Stimulated activated CD8-positive, alpha-beta memory T cell treated with anti-CD3 and anti-CD28 coated beads, Interleukin-15, amount 100 ng/mL, for 4 hours (primary cell): ENCODE data around the gene OPRM1.
"Not testable (repeated sequence)": the region's sequence is repeated elsewhere in the genome, so short reads cannot be mapped to it uniquely, and the experiment has no call there.

Experiments used
- DNase-seq, 2 donors: peaks; one replicate each; pipeline ENCODE4 v3.0.0-alpha.2; 2020; ENCODE audit warnings: low read depth in 2 of 2

The OPRM1 gene

DNA sequence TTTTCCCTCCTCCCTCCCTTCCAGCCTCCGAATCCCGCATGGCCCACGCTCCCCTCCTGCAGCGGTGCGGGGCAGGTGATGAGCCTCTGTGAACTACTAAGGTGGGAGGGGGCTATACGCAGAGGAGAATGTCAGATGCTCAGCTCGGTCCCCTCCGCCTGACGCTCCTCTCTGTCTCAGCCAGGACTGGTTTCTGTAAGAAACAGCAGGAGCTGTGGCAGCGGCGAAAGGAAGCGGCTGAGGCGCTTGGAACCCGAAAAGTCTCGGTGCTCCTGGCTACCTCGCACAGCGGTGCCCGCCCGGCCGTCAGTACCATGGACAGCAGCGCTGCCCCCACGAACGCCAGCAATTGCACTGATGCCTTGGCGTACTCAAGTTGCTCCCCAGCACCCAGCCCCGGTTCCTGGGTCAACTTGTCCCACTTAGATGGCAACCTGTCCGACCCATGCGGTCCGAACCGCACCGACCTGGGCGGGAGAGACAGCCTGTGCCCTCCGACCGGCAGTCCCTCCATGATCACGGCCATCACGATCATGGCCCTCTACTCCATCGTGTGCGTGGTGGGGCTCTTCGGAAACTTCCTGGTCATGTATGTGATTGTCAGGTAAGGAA lies at the start of gene OPRM1:
Gene OPRM1, plus strand, starts transcription at position 10 of the 612 bp plus-strand sequence. Its CDS starts 305 bp downstream, at position 315.
- DNase-seq = no peak

DNA sequence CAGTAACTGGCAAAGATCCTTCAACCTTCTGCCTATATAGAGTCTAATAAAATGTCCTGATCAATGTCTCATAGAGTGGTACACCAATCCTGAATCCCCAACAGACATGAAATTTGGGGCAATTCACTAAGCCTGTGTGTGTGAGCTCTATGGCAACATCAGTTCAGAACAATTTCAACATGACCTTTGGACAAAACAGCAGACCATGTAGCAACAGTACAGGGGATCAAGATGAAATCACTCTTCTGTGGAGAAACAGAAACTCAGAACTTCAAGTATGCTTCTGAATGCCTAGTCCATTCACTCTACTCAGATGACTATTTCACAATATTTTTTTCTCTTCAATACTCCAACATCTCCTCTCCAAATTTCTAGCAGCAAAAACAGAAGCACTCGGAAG lies 49.1 kb upstream of the OPRM1 start:
- no peak for DNase-seq

GRCh38 chr6:153994004-153994403 lies 45.0 kb upstream of the OPRM1 start:
- DNase-seq = no peak

GRCh38 chr6:153994811-153995210 lies 44.2 kb upstream of the OPRM1 start:
- no peak for DNase-seq

- DNase-seq = no peak
Measured at GRCh38 chr6:153997221-153997620, 41.8 kb upstream of the OPRM1 start.

GRCh38 chr6:154001494-154002285 lies 37.4 kb upstream of the OPRM1 start:
- no peak for DNase-seq

- DNase-seq = no peak
Measured at GRCh38 chr6:154002894-154003293, 36.1 kb upstream of the OPRM1 start.

DNA sequence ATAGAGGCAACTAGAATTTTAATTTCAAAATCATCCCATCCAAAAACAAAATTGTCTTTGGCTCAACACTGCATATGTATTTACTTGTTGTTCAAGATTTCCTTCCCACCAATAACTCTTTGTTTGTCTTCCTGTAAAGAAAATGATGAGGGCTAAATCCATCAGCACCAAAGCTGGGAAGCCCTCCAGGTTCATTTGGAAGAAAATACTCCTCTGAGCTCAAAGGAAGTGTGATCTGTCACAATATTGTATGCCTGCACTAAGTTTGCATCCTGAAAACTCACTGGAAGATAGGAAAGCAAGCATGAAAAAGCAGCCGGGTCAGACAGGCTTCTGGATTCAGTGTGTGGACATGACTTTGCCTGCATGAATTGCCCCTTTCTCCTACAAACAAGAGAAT lies 28.7 kb upstream of the OPRM1 start:
- DNase-seq = no peak

DNA sequence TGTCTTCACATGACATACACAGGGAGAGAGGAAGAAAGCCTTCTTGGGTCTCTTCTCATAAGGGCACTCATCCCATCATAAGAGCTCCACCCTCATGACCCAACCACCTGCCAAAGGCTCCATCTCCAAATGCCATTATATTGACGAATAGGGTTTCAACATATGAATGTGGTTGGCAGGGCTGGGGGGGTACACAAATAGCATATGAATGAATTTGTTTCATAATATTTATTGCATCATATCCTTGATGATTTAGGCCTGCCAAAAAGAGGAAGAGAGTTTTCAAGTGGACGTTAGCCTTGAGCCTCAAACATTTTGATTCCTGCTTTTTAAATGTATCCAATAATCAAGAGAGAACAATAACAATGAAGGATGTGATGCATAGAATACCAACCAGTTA lies 26.2 kb upstream of the OPRM1 start:
- DNase-seq = no peak

DNA sequence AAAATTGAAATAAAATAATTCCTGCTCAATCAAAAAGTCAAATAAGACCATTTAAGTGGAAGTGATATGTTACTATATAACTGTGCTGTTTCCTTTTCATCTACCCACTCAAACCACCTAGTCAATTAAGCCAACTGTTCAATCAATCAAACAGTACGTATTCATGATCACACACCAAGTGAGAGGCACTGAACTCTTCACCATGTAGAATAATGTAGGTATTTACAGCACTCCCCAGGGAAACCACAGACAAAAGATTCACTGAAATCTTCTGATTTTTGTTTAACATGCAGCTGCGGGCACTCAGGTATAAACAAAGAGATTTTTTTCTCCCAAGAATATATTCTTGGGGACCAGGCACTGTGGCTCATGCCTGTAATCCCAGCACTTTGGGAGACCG lies 21.3 kb upstream of the OPRM1 start:
- DNase-seq = no peak

DNA sequence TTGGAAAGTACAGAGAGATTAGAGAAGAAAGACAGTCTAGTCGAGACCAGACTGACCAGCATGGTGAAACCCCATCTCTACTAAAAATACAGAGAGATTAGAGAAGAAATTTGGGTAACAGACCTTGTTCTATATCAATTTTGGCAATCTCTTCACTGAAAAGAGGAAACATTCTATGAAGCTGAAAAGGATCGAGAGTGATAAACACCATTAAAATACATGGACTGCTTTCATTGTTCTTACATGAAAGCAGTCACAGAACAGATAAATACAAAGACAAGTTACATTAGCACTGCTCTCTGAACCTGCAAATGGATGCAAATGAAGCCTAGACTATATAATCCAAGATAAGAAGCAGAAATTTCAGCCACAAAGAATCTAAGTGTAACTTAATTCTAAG lies 8.4 kb upstream of the OPRM1 start:
- no peak for DNase-seq

DNA sequence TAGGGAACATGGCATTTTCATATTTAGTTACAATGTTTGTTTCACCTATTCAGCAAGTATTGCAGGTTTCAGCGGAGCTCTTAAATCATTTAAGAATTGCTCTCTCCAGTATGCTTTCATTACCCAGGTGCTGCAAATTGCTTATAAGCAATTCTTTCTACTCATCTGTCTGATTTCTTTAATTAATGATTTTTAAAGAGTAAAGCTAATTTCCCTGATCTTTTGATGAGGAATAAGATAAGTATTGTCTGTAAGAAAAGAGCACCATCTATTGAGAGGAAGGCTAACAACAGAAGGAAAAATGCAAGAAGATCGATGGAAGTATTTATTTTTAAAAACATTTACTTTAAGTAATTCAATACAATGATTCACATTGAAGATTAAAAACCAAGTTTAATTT lies 2.0 kb downstream of the OPRM1 start:
- DNase-seq = no peak

- DNase-seq = no peak
Measured at GRCh38 chr6:154053141-154053540, 14.1 kb downstream of the OPRM1 start.

GRCh38 chr6:154056536-154056935 lies 17.5 kb downstream of the OPRM1 start:
- DNase-seq = no peak

- DNase-seq = no peak
Measured at GRCh38 chr6:154057098-154057497, 18.1 kb downstream of the OPRM1 start.

DNA sequence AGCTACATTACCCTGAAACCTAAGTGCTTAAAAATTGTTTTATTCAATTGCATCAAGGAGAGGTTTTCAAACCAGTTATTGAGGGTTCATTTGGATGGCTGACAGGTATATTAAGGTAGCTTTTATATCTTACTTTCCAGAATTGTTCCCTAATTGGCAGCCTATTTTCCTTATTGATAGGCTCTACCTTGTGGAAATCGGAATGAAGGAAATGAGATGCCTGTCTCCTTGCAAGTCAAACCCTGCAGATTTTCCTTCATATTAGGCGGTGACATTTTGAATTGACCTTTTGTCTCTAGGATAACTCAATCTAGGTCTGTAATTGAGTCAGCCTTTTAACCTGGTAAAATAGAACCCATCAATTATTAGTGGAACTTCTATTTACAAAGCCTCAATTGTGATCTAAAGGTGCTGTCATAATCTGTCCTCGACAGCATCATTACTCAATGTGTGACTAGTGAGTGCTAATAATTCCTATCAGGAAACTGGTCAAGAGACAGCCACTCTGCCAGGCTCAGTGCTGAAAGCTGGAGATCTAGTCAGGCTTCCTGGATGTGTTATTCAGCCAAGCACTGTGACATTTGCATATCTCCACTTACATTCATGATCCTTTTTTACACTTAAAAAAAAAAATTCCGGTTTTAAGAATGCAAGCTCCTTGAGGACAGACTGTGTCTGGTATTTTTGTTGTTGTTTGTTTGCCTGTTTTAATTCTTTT lies 20.1 kb downstream of the OPRM1 start:
- no peak for DNase-seq

DNA sequence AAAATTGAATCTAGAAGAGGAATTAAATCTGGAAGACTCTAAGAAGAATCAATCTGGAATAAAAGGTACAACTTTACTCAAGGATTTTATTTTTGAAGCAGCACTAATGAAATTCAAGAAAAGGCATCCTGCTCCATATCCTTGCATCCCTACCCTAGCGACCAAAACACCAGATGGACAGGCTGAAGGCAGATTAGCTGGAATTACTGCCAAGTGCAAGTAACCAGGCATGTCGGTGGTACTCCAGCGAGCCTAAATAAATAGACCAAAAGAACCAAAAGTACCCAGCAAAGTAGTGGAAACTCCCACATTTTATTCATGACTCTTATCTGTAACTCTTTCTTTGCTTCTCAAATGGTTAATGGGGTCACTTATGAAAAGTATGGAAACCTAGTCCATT lies 21.0 kb downstream of the OPRM1 start:
- DNase-seq = no peak

DNA sequence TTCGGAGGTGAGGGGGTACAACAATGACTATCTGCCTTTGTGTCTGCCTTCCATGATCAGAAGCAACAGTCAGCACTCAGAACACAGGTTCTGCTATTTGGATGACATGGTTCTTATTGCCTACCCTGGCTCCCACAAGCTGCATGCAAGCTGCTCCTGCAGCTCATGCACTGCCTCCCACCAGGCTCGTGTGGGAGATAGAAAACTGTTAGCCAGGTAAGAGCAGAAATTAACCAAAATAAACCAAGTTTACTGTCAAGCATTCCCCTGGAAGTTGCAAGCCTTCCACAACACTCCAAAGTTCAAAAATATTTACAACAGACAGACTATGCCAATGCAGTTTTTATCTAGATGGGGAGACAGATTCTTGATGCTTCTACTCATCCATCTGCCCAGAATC lies 31.0 kb downstream of the OPRM1 start:
- DNase-seq = no peak

- no peak for DNase-seq
Measured at GRCh38 chr6:154070657-154071056, 31.6 kb downstream of the OPRM1 start.

DNA sequence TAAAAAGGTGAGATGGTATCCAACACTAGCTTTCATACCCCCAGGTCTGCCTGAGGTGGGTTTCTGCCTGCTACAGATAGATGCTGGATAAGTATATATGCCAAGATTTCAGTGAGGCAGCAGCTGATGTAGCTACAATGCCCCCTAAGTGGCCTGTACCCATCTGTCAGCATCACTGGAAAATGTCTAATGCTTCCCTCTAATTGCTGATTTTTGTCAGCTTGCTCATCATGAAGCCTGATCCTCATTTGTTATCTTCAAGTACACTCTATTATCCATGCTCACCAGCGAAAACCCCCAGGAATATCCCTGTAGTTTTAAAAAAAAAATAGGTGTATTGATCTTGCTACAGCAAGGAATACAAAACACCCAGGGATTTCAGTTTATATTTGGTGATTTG lies 32.2 kb downstream of the OPRM1 start:
- no peak for DNase-seq

DNA sequence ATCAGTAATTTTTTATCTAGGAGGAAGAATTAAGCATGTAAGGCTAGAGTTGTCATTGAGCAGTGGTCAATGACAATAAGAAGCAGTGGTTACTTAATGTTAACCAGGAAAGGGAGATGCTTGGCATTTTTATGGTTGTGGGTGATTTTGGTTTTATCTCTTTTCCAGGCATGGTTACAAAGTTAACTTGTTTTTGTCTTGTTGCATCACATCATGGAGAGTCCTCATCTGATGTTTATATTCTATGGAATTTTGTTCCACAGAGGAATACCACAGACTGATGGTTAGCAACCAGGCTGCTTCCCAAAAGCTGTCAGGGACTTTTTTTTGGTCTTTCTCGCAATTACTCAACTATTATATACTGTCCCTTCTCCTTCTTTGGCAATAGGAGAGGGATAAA lies 32.7 kb downstream of the OPRM1 start:
- no peak for DNase-seq

GRCh38 chr6:154078596-154078995 lies 39.6 kb downstream of the OPRM1 start:
- DNase-seq = not testable (repeated sequence)
